IMR-90 (cell line): ENCODE results near the gene TSR1. TPM values are rescaled to one million over a fixed set of nuclear protein-coding genes. Genes with fewer than 3 reads are reported as not detected.

Experiments used
- ATAC-seq: fragments of 200-7000 bp; cut with Tn5 transposase; 2 replicates; pipeline ENCODE4 v1.9.1; 2020; ENCODE audit warnings: low read depth, mild to moderate bottlenecking, moderate library complexity
- BruUV-seq: library from RNA; stranded (reverse); fragments of 400-500 nt; replicated peaks from 2 replicates; lab custom pipeline; 2021; lab: Mats Ljungman, UMichigan
- CTCF ChIA-PET: fragments of 300-600 bp; formaldehyde crosslinking; extraction: SDS; loops from one replicate; lab custom pipeline; 2021; ENCODE audit warnings: antibody characterized with exemption; lab: Yijun Ruan, JAX
- POLR2A ChIA-PET: fragments of 300-600 bp; sonication (Branson Sonifier 250); formaldehyde crosslinking; loops from one replicate; lab custom pipeline; 2022; ENCODE audit warnings: antibody characterized with exemption; ENCODE audit not compliant: unreplicated experiment; lab: Charles Lee
- DNase-seq: peaks from one replicate; pipeline ENCODE4 v3.0.0; 2013
- H2AFZ ChIP-seq: replicated peaks from 2 replicates; pipeline ENCODE3; 2013; ENCODE audit warnings: low read length, mild to moderate bottlenecking; ENCODE audit not compliant: poor library complexity
- H2AK5ac ChIP-seq: 2 replicates; pipeline ENCODE4 v1.6.1; 2013; ENCODE audit warnings: low read depth, low read length, inconsistent platforms
- H2AK9ac ChIP-seq: replicated peaks from 2 replicates; pipeline ENCODE3; 2013; ENCODE audit warnings: mild to moderate bottlenecking, low read depth, low read length, moderate library complexity; ENCODE audit not compliant: poor library complexity
- H2BK120ac ChIP-seq: 2 replicates; pipeline ENCODE4 v1.6.1; 2013; ENCODE audit warnings: low read depth, low read length, inconsistent platforms
- H2BK15ac ChIP-seq: 3 replicates; pipeline ENCODE4 v1.6.1; 2013; ENCODE audit warnings: low read depth, low read length, inconsistent platforms
- H2BK20ac ChIP-seq: 2 replicates; pipeline ENCODE4 v1.6.1; 2013; ENCODE audit warnings: low read depth, mild to moderate bottlenecking, inconsistent platforms, low read length, moderate library complexity
- H2BK5ac ChIP-seq: 2 replicates; pipeline ENCODE4 v1.6.1; 2013; ENCODE audit warnings: mild to moderate bottlenecking, low read depth, low read length, inconsistent platforms; ENCODE audit not compliant: poor library complexity, severe bottlenecking
- H3K14ac ChIP-seq: replicated peaks from 2 replicates; pipeline ENCODE4 v1.6.1; 2013; ENCODE audit warnings: low read depth, low read length, inconsistent platforms
- H3K18ac ChIP-seq: 2 replicates; pipeline ENCODE4 v1.6.1; 2013; ENCODE audit warnings: low read depth, low read length, control low read depth
- H3K23ac ChIP-seq: 2 replicates; pipeline ENCODE4 v1.6.1; 2013; ENCODE audit warnings: low read depth, low read length, inconsistent platforms
- H3K27ac ChIP-seq: 2 replicates; pipeline ENCODE4 v1.5.1; 2013; ENCODE audit warnings: mild to moderate bottlenecking, control low read depth, low read length; ENCODE audit not compliant: insufficient read depth
- H3K27me3 ChIP-seq: 2 replicates; pipeline ENCODE4 v1.6.1; 2013; ENCODE audit warnings: low read length; ENCODE audit not compliant: control insufficient read depth, insufficient read depth
- H3K36me3 ChIP-seq: 2 replicates; pipeline ENCODE4 v1.6.1; 2013; ENCODE audit warnings: low read length, mixed read lengths; ENCODE audit not compliant: control insufficient read depth, insufficient read depth
- H3K4ac ChIP-seq: 2 replicates; pipeline ENCODE4 v1.6.1; 2013; ENCODE audit warnings: low read depth, low read length, inconsistent platforms
- H3K4me1 ChIP-seq: 2 replicates; pipeline ENCODE4 v1.6.1; 2013; ENCODE audit warnings: low read length, mixed read lengths; ENCODE audit not compliant: control insufficient read depth, insufficient read depth
- H3K4me2 ChIP-seq: 2 replicates; pipeline ENCODE4 v1.6.1; 2013; ENCODE audit warnings: low read depth, mild to moderate bottlenecking, control low read depth, low read length, moderate library complexity
- H3K4me3 ChIP-seq: 2 replicates; pipeline ENCODE4 v1.5.1; 2013; ENCODE audit warnings: low read depth, mild to moderate bottlenecking, control low read depth, low read length, moderate library complexity; ENCODE audit not compliant: insufficient read depth
- H3K56ac ChIP-seq: 2 replicates; pipeline ENCODE4 v1.6.1; 2013; ENCODE audit warnings: low read length, inconsistent platforms; ENCODE audit not compliant: insufficient read depth; ENCODE audit errors: extremely low read depth
- H3K79me1 ChIP-seq, 2 experiments: 2 replicates each; pipeline ENCODE4 v1.6.1; 2013; ENCODE audit warnings: low read length in 2 of 2, inconsistent platforms in 1 of 2, low read depth in 1 of 2
- H3K9ac ChIP-seq: 2 replicates; pipeline ENCODE4 v1.6.1; 2013; ENCODE audit warnings: low read depth, low read length, control low read depth
- H3K9me1 ChIP-seq: 2 replicates; pipeline ENCODE4 v1.6.1; 2013; ENCODE audit warnings: low read length, inconsistent platforms; ENCODE audit not compliant: insufficient read depth
- H3K9me3 ChIP-seq: 2 replicates; pipeline ENCODE4 v1.6.1; 2013; ENCODE audit warnings: low read length; ENCODE audit not compliant: control insufficient read depth, insufficient read depth
- H4K20me1 ChIP-seq: 2 replicates; pipeline ENCODE4 v1.6.1; 2013; ENCODE audit warnings: low read length, inconsistent platforms; ENCODE audit not compliant: insufficient read depth
- H4K5ac ChIP-seq: 2 replicates; pipeline ENCODE4 v1.6.1; 2013; ENCODE audit warnings: mild to moderate bottlenecking, low read depth, low read length, control low read depth
- H4K8ac ChIP-seq, 2 experiments: 2 replicates each; pipeline ENCODE4 v1.6.1; 2013; ENCODE audit warnings: low read depth in 2 of 2, low read length in 2 of 2, control low read depth in 1 of 2, inconsistent platforms in 1 of 2
- H4K91ac ChIP-seq: 2 replicates; pipeline ENCODE4 v1.6.1; 2013; ENCODE audit warnings: low read depth, low read length, inconsistent platforms; ENCODE audit not compliant: insufficient read depth
- FOS ChIP-seq: fragments of 150-350 bp; IDR thresholded peaks from 2 replicates; pipeline ENCODE4 v1.6.1; 2016; ENCODE audit warnings: low read depth, low read length
- MAFK ChIP-seq: IDR thresholded peaks from 2 replicates; pipeline ENCODE4 v1.6.1; 2012; ENCODE audit warnings: low read depth, low read length, improper control_type of control experiment
- RFX5 ChIP-seq: IDR thresholded peaks from 2 replicates; pipeline ENCODE4 v1.8.0; 2012; ENCODE audit warnings: low read depth, mild to moderate bottlenecking, low read length, moderate library complexity
- SMC3 ChIP-seq: fragments of 150-350 bp; IDR thresholded peaks from 2 replicates; pipeline ENCODE4 v1.6.1; 2016; ENCODE audit warnings: low read depth, mild to moderate bottlenecking, antibody characterized with exemption, low read length, moderate library complexity
- WGBS, 2 experiments: methylation state at CpG; one replicate each; pipeline versions ENCODE4 v1.1.5 to v1.1.7; 2013; ENCODE audit warnings: missing lambda C conversion rate in 2 of 2; ENCODE audit not compliant: insufficient read length in 1 of 2; ENCODE audit errors: extremely low coverage in 2 of 2; 5-methylcytosine and 5-hydroxymethylcytosine counted together
- dilution Hi-C: fragments of 300-500 bp; cut with HindIII; formaldehyde crosslinking; loops from one replicate; pipeline ENCODE4 v1.14.3; 2018; ENCODE audit warnings: low sequenced_read_pairs; ENCODE audit not compliant: unreplicated experiment
- in situ Hi-C: fragments of 300-500 bp; cut with MboI; formaldehyde crosslinking; loops from 3 replicates; pipeline ENCODE4 v1.14.3; 2019; ENCODE audit warnings: low sequenced_read_pairs, inconsistent platforms, mixed read lengths
- intact Hi-C: fragments of 100-400 bp; cut with micrococcal nuclease; formaldehyde crosslinking; loops from 2 replicates; pipeline ENCODE4 v1.10.0; 2022
- polyA plus RNA-seq, 3 experiments: library from polyadenylated mRNA; depleted of rRNA; stranded (reverse); fragments of >200 nt; gene quantifications; 2 replicates each; pipeline ENCODE4 v1.2.3, GENCODE V29; 2012; ENCODE audit warnings: low replicate concordance in 1 of 3
- total RNA-seq: library from RNA; depleted of rRNA; stranded (reverse); fragments of >200 nt; gene quantifications from 2 replicates; pipeline ENCODE4 v1.2.3, GENCODE V29; 2012
- TF ChIP-seq, protein P1 (sequence below): fragments of 150-350 bp; IDR thresholded peaks from 2 replicates; pipeline ENCODE4 v1.6.1; 2016; ENCODE audit warnings: low read depth, mild to moderate bottlenecking, low read length, moderate library complexity, borderline replicate concordance
- TF ChIP-seq, protein P2 (sequence below): conservative IDR thresholded peaks from 2 replicates; pipeline ENCODE4 v1.5.1; 2012; ENCODE audit warnings: mild to moderate bottlenecking, low read depth, low read length, improper control_type of control experiment

TSR1 gene
- total and polyA plus RNA-seq, 2 of the 4 experiments (the other 2 are of a cell fraction) = 22.6 to 72.6 TPM

DNA sequence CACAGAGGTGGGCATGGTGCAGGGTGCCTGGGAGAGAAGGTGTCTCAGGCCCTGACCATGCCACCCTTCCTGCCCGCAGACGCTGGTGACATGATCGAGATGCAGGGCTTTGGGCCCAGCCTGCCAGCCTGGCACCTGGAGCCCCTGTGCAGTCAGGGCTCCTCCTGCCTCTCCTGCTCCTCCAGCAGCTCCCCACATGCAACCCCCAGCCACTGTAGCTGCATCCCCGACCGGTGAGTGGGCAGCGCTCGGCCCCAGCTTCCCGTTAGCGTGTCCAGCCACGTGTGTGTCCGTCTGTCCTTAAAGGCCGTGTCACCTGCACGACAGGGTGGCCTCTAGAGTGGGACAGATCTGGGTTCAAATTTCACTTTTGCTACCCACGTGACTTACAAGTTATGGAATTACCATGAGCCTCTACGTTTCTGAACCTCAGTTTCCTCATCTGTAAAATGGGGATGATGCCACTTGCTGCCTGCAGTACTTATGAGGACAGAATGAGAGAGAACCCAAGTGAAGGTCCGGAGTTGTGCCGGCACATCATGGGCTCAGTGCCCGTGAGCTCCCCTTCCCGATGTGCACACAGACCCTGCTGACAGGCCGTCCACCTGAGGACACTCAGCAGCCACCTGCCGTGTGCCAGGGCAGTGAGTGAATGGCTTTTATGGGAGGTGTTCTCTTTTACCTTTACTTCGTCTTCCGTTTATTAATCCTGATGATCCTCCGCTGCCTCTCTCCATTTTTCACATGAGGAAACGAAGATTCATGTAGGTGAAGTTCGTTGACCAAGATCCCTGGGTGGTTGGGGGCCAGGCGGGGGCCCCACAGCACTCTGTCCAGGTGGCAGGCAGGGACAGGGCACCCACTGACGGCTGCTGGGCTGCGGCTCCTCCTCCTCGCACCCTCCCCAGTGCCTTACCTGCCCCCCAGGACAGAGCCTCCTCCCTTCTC is 35.2 kb upstream of the TSR1 start:
- Histone ChIP-seq H2BK5ac (no peak overlapping the region), H3K9ac (no peak overlapping the region), H3K27ac (no peak overlapping the region), H2BK15ac (no peak overlapping the region), H3K14ac (no peak overlapping the region), H2BK120ac (no peak overlapping the region), H3K4me2 (no peak overlapping the region), H2AFZ (no peak overlapping the region), H3K4me1 (no peaks in the 10 kb centered on the region), H4K20me1 (no peaks in the 10 kb centered on the region; the same call in 1 of the 2 replicates), H3K18ac (no peak overlapping the region), H2BK20ac (no peak overlapping the region), H3K9me3 (no peaks in the 10 kb centered on the region), H2AK9ac (no peak overlapping the region), H3K27me3 (no peaks in the 10 kb centered on the region), H3K4me3 (no peak overlapping the region), H2AK5ac (no peak overlapping the region), H4K5ac (no peak overlapping the region), H3K4ac (no peak overlapping the region), H3K36me3 (peaks cover 37% of the 10 kb centered on the region), H3K23ac (no peak overlapping the region), H4K91ac (no peak overlapping the region), H4K8ac (no peak overlapping the region), H3K56ac (no peak overlapping the region), H3K79me1 (no peaks in the 10 kb centered on the region), H3K9me1 (no peaks in the 10 kb centered on the region)
- dilution Hi-C loops = no loop called here
- ChIA-PET POLR2A (no interaction called here), CTCF (interaction anchor here (0.5 kb wide), 1 partner anchor 139 kb away, joined by 4 read pairs; no protein-coding TSS in a partner anchor)
- 94% methylated on average over 17 of the region's 30 CpGs; no CpG with 5 or more reads in 1 of the 2 experiments for WGBS, 2 experiments
- TF ChIP-seq FOS = no peak
- no peak for TF ChIP-seq RFX5
- TF ChIP-seq, protein P1, sequence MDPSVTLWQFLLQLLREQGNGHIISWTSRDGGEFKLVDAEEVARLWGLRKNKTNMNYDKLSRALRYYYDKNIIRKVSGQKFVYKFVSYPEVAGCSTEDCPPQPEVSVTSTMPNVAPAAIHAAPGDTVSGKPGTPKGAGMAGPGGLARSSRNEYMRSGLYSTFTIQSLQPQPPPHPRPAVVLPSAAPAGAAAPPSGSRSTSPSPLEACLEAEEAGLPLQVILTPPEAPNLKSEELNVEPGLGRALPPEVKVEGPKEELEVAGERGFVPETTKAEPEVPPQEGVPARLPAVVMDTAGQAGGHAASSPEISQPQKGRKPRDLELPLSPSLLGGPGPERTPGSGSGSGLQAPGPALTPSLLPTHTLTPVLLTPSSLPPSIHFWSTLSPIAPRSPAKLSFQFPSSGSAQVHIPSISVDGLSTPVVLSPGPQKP = no peak
- no peak for TF ChIP-seq MAFK
- TF ChIP-seq SMC3 = no peak
- TF ChIP-seq, protein P2, sequence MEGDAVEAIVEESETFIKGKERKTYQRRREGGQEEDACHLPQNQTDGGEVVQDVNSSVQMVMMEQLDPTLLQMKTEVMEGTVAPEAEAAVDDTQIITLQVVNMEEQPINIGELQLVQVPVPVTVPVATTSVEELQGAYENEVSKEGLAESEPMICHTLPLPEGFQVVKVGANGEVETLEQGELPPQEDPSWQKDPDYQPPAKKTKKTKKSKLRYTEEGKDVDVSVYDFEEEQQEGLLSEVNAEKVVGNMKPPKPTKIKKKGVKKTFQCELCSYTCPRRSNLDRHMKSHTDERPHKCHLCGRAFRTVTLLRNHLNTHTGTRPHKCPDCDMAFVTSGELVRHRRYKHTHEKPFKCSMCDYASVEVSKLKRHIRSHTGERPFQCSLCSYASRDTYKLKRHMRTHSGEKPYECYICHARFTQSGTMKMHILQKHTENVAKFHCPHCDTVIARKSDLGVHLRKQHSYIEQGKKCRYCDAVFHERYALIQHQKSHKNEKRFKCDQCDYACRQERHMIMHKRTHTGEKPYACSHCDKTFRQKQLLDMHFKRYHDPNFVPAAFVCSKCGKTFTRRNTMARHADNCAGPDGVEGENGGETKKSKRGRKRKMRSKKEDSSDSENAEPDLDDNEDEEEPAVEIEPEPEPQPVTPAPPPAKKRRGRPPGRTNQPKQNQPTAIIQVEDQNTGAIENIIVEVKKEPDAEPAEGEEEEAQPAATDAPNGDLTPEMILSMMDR = no peak
- ATAC-seq = no peak
- intact Hi-C loops = no loop called here
- in situ Hi-C loops = no loop called here
- BruUV-seq = no TSS peak
- no peak for DNase-seq
